Measurements from ENCODE around the gene MMS22L.

MMS22L gene

DNA sequence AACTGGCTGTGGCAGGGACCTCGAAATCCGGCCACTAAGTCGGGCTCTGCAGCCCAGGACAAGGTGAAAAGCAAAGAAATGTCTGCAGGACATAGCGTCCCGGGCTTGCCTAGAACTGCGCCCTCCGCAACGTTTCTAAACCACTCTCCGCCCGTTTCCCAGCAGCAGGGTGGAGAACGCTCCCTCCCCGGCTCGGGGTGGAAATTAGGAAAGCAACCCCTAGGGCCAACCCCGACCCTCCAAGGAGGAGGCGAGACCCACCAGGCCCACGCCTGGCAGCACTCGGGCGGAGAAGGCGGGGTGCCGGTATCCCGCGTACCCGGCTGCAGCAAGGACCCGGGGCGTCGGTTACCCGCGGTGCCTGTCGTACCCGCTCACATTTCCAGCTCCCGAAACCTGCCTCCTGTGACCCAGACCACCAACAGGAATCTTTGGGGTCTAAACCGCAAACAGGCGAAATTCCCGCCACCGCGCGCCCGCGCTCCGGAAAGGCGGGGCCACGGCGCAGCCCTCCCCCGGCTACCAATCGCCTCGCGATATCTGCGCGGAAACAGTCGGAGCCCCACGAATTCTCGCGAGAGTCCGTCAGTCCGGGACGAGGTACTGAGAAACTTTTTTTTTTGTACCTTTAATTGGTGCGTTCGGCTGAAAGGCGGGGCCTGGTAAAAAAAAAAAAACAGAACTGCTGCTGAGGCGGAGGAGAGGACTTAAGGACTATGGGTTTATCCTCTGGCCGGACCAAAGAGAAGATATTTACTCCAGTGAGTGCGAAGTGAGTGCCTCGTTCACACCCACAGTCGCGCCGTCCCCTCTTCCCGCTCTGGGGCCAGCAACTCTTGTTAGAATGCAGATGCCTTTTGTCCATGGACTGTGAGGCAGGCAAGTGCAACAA is at the start of gene MMS22L:
Gene MMS22L (minus strand): TSS at position 491 of the 892 bp plus-strand sequence. CDS start 739 bp downstream, outside the sequence.
- peak; percentile 92 for DNase-seq (ENCODE audit: low spot score)
- Mint-ChIP-seq H3K36me3 (ENCODE audit: low read depth) (peaks cover 20% of the 10 kb centered on the region), H3K4me1 (ENCODE audit: low read depth) (peaks cover 28% of the 10 kb centered on the region), H3K4me3 (peak within 1 kb of the TSS; percentile 95), H3K27ac (peak within 1 kb of the TSS; percentile 88), H3K9me3 (no peaks in the 10 kb centered on the region), H3K27me3 (ENCODE audit: low read depth) (peaks cover 4% of the 10 kb centered on the region)

DNA sequence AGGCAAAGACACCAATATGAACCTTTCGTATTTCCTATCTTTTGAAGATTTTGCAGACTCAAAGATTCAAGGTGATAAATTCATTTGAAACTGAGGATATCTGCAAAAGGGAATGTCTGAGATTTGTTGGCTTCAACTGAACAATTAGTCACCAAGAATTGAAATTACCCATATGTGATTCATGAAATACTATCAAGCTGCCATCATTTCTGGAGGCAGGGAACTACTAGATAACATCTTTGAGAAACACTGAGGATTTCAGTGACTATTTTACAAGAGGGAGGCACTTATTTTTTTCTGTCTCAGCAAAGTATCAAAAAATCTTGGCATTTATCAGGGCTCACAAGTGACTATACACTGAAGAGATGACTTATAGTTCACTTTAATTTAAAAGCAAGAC is 39.8 kb upstream of the MMS22L start:
- no peaks in the 10 kb centered on the region for H3K4me1 Mint-ChIP-seq (ENCODE audit: low read depth)
- DNase-seq (ENCODE audit: low spot score): no peak
- no peaks in the 10 kb centered on the region for H3K9me3 Mint-ChIP-seq
- peaks cover 2% of the 10 kb centered on the region for H3K27me3 Mint-ChIP-seq (ENCODE audit: low read depth)
- H3K36me3 Mint-ChIP-seq (ENCODE audit: low read depth): no peaks in the 10 kb centered on the region
- no peak overlapping the region for H3K27ac Mint-ChIP-seq
- H3K4me3 Mint-ChIP-seq: no peak overlapping the region

DNA sequence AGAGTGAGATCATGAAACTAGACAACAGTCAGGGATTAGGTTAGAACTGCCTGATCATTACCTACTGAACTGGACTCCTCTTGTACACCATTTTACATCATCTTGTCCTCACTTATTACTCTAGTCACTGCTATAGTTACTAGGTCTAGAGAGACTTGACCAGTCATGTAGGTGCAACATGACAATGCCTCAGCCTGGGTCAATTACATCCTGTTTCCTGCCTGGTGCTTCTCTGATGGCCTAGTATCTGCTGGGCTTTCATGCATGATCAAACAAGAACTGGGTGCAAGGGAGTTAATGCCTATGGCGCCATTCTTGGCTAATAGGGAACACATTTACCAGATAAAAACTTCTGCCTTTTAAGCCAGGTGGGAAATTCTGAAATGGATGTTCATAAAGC is 39.2 kb upstream of the MMS22L start:
- H3K27ac Mint-ChIP-seq: no peak overlapping the region
- H3K36me3 Mint-ChIP-seq (ENCODE audit: low read depth): no peaks in the 10 kb centered on the region
- no peaks in the 10 kb centered on the region for H3K9me3 Mint-ChIP-seq
- no peak overlapping the region for H3K4me3 Mint-ChIP-seq
- no peak for DNase-seq (ENCODE audit: low spot score)
- H3K27me3 Mint-ChIP-seq (ENCODE audit: low read depth): peaks cover 2% of the 10 kb centered on the region
- H3K4me1 Mint-ChIP-seq (ENCODE audit: low read depth): no peaks in the 10 kb centered on the region

DNA sequence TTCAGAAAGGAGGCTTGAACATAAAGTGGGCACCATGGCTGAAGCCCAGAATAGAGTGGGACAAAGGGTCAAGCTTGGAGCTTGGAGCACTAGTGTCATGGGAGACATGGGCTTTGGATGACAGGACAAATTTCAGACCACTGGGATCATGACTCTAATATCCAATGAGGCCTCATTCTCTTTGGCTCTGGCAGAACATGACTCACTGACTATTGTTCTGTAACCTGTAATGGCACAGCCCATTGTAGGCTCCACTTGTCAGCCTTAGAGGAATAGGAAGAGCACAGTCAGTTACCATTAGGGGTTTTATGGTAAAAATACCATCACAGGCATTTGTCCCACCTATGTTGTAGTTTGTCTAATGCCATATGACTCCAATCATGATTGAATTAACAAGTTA is 34.0 kb upstream of the MMS22L start:
- no peak overlapping the region for H3K27ac Mint-ChIP-seq
- H3K9me3 Mint-ChIP-seq: no peaks in the 10 kb centered on the region
- no peaks in the 10 kb centered on the region for H3K36me3 Mint-ChIP-seq (ENCODE audit: low read depth)
- DNase-seq (ENCODE audit: low spot score): no peak
- no peak overlapping the region for H3K4me3 Mint-ChIP-seq
- no peaks in the 10 kb centered on the region for H3K4me1 Mint-ChIP-seq (ENCODE audit: low read depth)
- H3K27me3 Mint-ChIP-seq (ENCODE audit: low read depth): peaks cover 4% of the 10 kb centered on the region

GRCh38 chr6:97312241-97312640 is 29.2 kb upstream of the MMS22L start:
- no peak overlapping the region for H3K4me3 Mint-ChIP-seq
- H3K27me3 Mint-ChIP-seq (ENCODE audit: low read depth): peaks cover 4% of the 10 kb centered on the region
- no peaks in the 10 kb centered on the region for H3K36me3 Mint-ChIP-seq (ENCODE audit: low read depth)
- no peak for DNase-seq (ENCODE audit: low spot score)
- H3K4me1 Mint-ChIP-seq (ENCODE audit: low read depth): no peaks in the 10 kb centered on the region
- H3K27ac Mint-ChIP-seq: no peak overlapping the region
- no peaks in the 10 kb centered on the region for H3K9me3 Mint-ChIP-seq

- Mint-ChIP-seq H3K4me3 (no peak overlapping the region), H3K4me1 (ENCODE audit: low read depth) (no peaks in the 10 kb centered on the region), H3K27ac (no peak overlapping the region), H3K27me3 (ENCODE audit: low read depth) (peaks cover 19% of the 10 kb centered on the region), H3K9me3 (no peaks in the 10 kb centered on the region), H3K36me3 (ENCODE audit: low read depth) (no peaks in the 10 kb centered on the region)
- no peak for DNase-seq (ENCODE audit: low spot score)
Observed at GRCh38 chr6:97306544-97307320, 23.7 kb upstream of the MMS22L start.

GRCh38 chr6:97305414-97306066 is 22.5 kb upstream of the MMS22L start:
- H3K4me1 Mint-ChIP-seq (ENCODE audit: low read depth): no peaks in the 10 kb centered on the region
- H3K27ac Mint-ChIP-seq: no peak overlapping the region
- H3K27me3 Mint-ChIP-seq (ENCODE audit: low read depth): peaks cover 25% of the 10 kb centered on the region
- DNase-seq (ENCODE audit: low spot score): no peak
- no peak overlapping the region for H3K4me3 Mint-ChIP-seq
- no peaks in the 10 kb centered on the region for H3K9me3 Mint-ChIP-seq
- H3K36me3 Mint-ChIP-seq (ENCODE audit: low read depth): no peaks in the 10 kb centered on the region

- H3K36me3 Mint-ChIP-seq (ENCODE audit: low read depth): no peaks in the 10 kb centered on the region
- no peaks in the 10 kb centered on the region for H3K4me1 Mint-ChIP-seq (ENCODE audit: low read depth)
- no peaks in the 10 kb centered on the region for H3K9me3 Mint-ChIP-seq
- no peak overlapping the region for H3K4me3 Mint-ChIP-seq
- H3K27me3 Mint-ChIP-seq (ENCODE audit: low read depth): peaks cover 28% of the 10 kb centered on the region
- no peak overlapping the region for H3K27ac Mint-ChIP-seq
- no peak for DNase-seq (ENCODE audit: low spot score)
Observed at GRCh38 chr6:97304701-97305100, 21.7 kb upstream of the MMS22L start.

DNA sequence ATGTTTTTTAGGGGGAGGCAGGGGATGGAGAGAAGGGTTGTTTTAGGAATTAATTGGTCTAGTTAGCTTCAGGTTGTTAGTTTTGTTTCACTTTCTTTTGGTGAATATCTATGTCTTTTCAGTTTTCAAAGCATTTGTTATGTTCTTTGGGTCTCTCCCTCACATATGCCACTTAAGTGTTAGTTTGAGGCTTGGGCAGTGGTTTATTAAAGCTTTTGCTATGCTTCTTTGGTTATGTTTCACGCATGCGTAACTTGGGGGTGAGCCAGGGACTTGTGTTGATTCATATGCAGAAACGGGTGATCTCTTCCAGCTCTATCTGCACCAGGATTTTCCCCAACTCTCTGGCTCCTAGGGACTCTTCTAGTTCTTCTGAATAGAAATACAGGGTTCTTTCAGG is 11.4 kb upstream of the MMS22L start:
- H3K4me3 Mint-ChIP-seq: peak overlapping the region; percentile 30
- no peak for DNase-seq (ENCODE audit: low spot score)
- H3K9me3 Mint-ChIP-seq: peaks cover 1% of the 10 kb centered on the region
- no peak overlapping the region for H3K27ac Mint-ChIP-seq
- peaks cover 2% of the 10 kb centered on the region for H3K4me1 Mint-ChIP-seq (ENCODE audit: low read depth)
- no peaks in the 10 kb centered on the region for H3K36me3 Mint-ChIP-seq (ENCODE audit: low read depth)
- H3K27me3 Mint-ChIP-seq (ENCODE audit: low read depth): peaks cover 36% of the 10 kb centered on the region

- peaks cover 37% of the 10 kb centered on the region for H3K27me3 Mint-ChIP-seq (ENCODE audit: low read depth)
- no peak overlapping the region for H3K4me3 Mint-ChIP-seq
- no peak for DNase-seq (ENCODE audit: low spot score)
Observed at GRCh38 chr6:97293198-97293696, 10.2 kb upstream of the MMS22L start.

GRCh38 chr6:97292671-97293070 is 9.7 kb upstream of the MMS22L start:
- DNase-seq (ENCODE audit: low spot score): no peak
- Mint-ChIP-seq H3K4me3 (no peak overlapping the region), H3K27ac (no peak overlapping the region), H3K4me1 (ENCODE audit: low read depth) (peaks cover 2% of the 10 kb centered on the region), H3K9me3 (peaks cover 6% of the 10 kb centered on the region), H3K27me3 (ENCODE audit: low read depth) (peaks cover 35% of the 10 kb centered on the region), H3K36me3 (ENCODE audit: low read depth) (no peaks in the 10 kb centered on the region)

More at GRCh38 chr6:97293198-97293696, 10.2 kb upstream of the MMS22L start:
- Mint-ChIP-seq H3K4me1 (ENCODE audit: low read depth) (peaks cover 2% of the 10 kb centered on the region), H3K27ac (no peak overlapping the region), H3K36me3 (ENCODE audit: low read depth) (no peaks in the 10 kb centered on the region), H3K9me3 (peaks cover 6% of the 10 kb centered on the region)

DNA sequence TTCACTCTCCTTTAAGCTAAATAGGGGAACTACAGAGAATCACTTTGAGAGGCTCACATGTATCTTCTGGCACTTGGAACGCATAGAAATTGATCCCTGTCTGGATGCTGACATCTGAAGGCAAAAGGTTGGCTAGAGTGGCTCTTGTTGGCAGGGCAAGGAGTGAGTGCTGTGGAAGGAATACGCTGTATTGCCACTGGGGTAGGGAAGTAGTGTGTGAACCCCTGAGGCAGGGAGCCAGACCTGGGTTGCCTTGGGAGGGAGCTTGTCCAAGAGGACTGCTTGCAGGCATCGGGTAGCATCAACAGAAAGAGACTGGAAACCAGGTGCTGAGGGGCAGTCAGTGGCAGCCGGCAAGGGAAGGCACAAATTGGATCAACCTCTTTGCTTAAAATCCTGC is 8.9 kb upstream of the MMS22L start:
- peaks cover 34% of the 10 kb centered on the region for H3K27me3 Mint-ChIP-seq (ENCODE audit: low read depth)
- no peak overlapping the region for H3K27ac Mint-ChIP-seq
- peaks cover 6% of the 10 kb centered on the region for H3K9me3 Mint-ChIP-seq
- no peaks in the 10 kb centered on the region for H3K36me3 Mint-ChIP-seq (ENCODE audit: low read depth)
- H3K4me3 Mint-ChIP-seq: no peak overlapping the region
- H3K4me1 Mint-ChIP-seq (ENCODE audit: low read depth): peaks cover 2% of the 10 kb centered on the region
- DNase-seq (ENCODE audit: low spot score): no peak

GRCh38 chr6:97289332-97289731 is 6.3 kb upstream of the MMS22L start:
- Mint-ChIP-seq H3K27ac (no peak overlapping the region), H3K4me1 (ENCODE audit: low read depth) (no peaks in the 10 kb centered on the region), H3K4me3 (no peak overlapping the region), H3K9me3 (peaks cover 6% of the 10 kb centered on the region), H3K27me3 (ENCODE audit: low read depth) (peaks cover 30% of the 10 kb centered on the region), H3K36me3 (ENCODE audit: low read depth) (no peaks in the 10 kb centered on the region)
- no peak for DNase-seq (ENCODE audit: low spot score)

DNA sequence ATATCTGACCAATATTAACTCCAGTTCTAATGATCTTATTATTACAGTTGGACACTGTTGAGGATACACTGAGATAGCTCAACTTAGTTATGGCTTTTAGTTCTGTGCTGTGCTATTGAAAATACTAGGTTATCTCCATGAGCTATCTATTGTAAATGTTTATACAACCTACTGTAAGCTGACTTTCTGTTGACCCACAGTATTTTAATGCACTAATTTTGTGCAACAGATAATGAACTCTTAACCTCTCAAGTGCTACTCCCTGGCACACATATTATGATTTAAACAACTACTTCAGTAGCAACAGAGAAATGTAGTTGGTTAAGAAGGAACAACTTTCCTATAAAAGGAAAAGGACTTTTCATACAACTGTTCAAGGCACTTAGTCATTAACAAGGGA is 5.2 kb upstream of the MMS22L start:
- Mint-ChIP-seq H3K4me1 (ENCODE audit: low read depth) (peaks cover 6% of the 10 kb centered on the region), H3K27me3 (ENCODE audit: low read depth) (peaks cover 19% of the 10 kb centered on the region), H3K9me3 (peaks cover 6% of the 10 kb centered on the region), H3K36me3 (ENCODE audit: low read depth) (no peaks in the 10 kb centered on the region), H3K27ac (no peak overlapping the region), H3K4me3 (no peak overlapping the region)
- no peak for DNase-seq (ENCODE audit: low spot score)
